ENCODE measurements around the gene TAF4. TPM values are rescaled to one million over a fixed set of nuclear protein-coding genes. Genes with fewer than 3 reads are reported as not detected.

TAF4 gene
- total and polyA plus RNA-seq, 2 of the 13 experiments (the other 11 are each of a cell fraction or from before 2014, with no cell fraction given), result 5.9 to 12.0 TPM

DNA sequence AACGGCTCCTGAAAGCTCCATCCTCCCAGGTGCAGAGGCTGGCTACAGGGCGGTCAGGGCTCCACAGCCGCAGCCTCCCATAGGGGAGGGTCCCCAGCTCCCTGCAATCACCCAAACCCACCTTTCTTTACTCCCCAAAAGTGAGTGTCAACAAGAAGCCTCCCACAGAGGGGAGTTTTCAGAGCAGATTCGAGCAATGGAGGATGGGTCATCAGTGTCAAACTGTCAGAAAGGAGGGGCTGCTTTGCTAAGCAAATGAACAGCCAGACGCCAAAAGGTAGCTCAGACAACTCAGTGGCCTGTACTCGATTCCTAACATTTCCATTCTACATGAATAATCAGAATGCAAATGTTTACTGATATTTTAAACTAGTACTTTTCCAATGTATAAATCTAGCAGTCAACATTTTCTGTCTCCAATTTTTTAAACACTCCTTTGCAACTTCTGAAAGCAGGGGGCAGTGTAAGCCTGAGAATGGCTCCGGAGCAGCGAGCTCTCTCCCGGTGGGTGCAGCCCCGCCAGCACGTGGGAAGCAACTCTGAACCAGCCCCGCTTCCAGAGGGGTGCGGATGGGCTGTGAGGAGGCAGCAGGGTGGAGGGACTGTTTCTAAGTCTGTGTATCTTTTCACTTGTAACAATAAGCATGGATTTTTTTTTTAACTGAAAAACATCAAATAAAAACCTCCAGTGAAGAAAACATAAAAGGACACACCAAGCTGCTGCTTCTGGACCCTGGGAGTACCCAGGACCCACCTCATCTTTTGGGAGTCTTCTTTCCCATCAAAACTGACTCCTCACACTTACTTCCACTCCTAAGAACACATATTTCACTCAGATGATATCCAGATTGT, 54.9 kb downstream of the TAF4 start (continued):
- TF ChIP-seq, protein P1, sequence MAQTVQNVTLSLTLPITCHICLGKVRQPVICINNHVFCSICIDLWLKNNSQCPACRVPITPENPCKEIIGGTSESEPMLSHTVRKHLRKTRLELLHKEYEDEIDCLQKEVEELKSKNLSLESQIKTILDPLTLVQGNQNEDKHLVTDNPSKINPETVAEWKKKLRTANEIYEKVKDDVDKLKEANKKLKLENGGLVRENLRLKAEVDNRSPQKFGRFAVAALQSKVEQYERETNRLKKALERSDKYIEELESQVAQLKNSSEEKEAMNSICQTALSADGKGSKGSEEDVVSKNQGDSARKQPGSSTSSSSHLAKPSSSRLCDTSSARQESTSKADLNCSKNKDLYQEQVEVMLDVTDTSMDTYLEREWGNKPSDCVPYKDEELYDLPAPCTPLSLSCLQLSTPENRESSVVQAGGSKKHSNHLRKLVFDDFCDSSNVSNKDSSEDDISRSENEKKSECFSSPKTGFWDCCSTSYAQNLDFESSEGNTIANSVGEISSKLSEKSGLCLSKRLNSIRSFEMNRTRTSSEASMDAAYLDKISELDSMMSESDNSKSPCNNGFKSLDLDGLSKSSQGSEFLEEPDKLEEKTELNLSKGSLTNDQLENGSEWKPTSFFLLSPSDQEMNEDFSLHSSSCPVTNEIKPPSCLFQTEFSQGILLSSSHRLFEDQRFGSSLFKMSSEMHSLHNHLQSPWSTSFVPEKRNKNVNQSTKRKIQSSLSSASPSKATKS (CRISPR knock-in tag; IDR thresholded peaks at IDR 0.05), result 0 out of 2 replicates have a peak, but pooled peaks have one; percentile 34
- TF ChIP-seq PITX1 (CRISPR knock-in tag; IDR thresholded peaks at IDR 0.05) (0 out of 2 replicates have a peak, but pooled peaks have one; percentile 29), KMT2B (CRISPR knock-in tag; IDR thresholded peaks at IDR 0.05) (no peak), ZNF879 (CRISPR knock-in tag; IDR thresholded peaks at IDR 0.05) (no peak), POLR2AphosphoS2 (IDR thresholded peaks at IDR 0.05; ENCODE audit: low read depth, low read length) (no peak), NCOA1 (CRISPR knock-in tag; IDR thresholded peaks at IDR 0.05) (no peak), HNF4A (CRISPR knock-in tag; IDR thresholded peaks at IDR 0.05) (0 out of 2 replicates have a peak, but pooled peaks have one; percentile 16), CHCHD3 (CRISPR knock-in tag; IDR thresholded peaks at IDR 0.05) (no peak), SOX6 (IDR thresholded peaks at IDR 0.05) (no peak), SOX6 (CRISPR knock-in tag; IDR thresholded peaks at IDR 0.05) (0 out of 2 replicates have a peak, but pooled peaks have one; percentile 24), ZNF775 (CRISPR knock-in tag; IDR thresholded peaks at IDR 0.05; ENCODE audit: borderline replicate concordance) (no peak), GATAD1 (CRISPR knock-in tag; IDR thresholded peaks at IDR 0.05) (0 out of 2 replicates have a peak, but pooled peaks have one; percentile 28), ZFP1 (CRISPR knock-in tag; IDR thresholded peaks at IDR 0.05) (no peak), DMAP1 (CRISPR knock-in tag; IDR thresholded peaks at IDR 0.05) (no peak; the same call in 1 of the 2 replicates), TP53 (CRISPR knock-in tag; conservative IDR thresholded peaks at IDR 0.05) (0 out of 2 replicates have a peak, but pooled peaks have one; percentile 47), SIN3B (IDR thresholded peaks at IDR 0.05; ENCODE audit: low read length) (peak; percentile 41; the same call in 1 of the 2 replicates)
- TF ChIP-seq, protein P2, sequence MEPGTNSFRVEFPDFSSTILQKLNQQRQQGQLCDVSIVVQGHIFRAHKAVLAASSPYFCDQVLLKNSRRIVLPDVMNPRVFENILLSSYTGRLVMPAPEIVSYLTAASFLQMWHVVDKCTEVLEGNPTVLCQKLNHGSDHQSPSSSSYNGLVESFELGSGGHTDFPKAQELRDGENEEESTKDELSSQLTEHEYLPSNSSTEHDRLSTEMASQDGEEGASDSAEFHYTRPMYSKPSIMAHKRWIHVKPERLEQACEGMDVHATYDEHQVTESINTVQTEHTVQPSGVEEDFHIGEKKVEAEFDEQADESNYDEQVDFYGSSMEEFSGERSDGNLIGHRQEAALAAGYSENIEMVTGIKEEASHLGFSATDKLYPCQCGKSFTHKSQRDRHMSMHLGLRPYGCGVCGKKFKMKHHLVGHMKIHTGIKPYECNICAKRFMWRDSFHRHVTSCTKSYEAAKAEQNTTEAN (CRISPR knock-in tag; conservative IDR thresholded peaks at IDR 0.05), result 0 out of 2 replicates have a peak, but pooled peaks have one; percentile 40
- TF ChIP-seq, protein P3, sequence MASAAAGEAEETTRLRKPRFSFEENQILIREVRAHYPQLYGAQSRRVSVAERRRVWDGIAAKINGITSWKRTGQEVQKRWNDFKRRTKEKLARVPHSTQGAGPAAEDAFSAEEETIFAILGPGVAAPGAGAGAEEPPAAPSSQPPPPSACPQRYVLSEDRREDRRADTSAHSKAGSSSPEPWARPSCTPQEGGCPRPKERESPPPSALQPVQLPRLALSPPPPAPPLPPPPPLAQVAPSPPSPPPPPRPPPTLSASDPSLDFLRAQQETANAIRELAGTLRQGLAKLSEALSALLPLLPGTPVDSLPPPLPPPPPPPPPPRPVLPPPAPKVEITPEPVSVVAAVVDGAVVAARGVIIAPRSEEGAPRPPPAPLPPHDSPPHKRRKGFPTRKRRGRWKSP (CRISPR knock-in tag; IDR thresholded peaks at IDR 0.05), result peak; percentile 57; the same call in 1 of the 2 replicates
- TF ChIP-seq, protein P4, sequence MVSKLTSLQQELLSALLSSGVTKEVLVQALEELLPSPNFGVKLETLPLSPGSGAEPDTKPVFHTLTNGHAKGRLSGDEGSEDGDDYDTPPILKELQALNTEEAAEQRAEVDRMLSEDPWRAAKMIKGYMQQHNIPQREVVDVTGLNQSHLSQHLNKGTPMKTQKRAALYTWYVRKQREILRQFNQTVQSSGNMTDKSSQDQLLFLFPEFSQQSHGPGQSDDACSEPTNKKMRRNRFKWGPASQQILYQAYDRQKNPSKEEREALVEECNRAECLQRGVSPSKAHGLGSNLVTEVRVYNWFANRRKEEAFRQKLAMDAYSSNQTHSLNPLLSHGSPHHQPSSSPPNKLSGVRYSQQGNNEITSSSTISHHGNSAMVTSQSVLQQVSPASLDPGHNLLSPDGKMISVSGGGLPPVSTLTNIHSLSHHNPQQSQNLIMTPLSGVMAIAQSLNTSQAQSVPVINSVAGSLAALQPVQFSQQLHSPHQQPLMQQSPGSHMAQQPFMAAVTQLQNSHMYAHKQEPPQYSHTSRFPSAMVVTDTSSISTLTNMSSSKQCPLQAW (CRISPR knock-in tag; IDR thresholded peaks at IDR 0.05), result 0 out of 2 replicates have a peak, but pooled peaks have one; percentile 28
- TF ChIP-seq, protein P5, sequence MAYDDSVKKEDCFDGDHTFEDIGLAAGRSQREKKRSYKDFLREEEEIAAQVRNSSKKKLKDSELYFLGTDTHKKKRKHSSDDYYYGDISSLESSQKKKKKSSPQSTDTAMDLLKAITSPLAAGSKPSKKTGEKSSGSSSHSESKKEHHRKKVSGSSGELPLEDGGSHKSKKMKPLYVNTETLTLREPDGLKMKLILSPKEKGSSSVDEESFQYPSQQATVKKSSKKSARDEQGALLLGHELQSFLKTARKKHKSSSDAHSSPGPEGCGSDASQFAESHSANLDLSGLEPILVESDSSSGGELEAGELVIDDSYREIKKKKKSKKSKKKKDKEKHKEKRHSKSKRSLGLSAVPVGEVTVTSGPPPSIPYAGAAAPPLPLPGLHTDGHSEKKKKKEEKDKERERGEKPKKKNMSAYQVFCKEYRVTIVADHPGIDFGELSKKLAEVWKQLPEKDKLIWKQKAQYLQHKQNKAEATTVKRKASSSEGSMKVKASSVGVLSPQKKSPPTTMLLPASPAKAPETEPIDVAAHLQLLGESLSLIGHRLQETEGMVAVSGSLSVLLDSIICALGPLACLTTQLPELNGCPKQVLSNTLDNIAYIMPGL (CRISPR knock-in tag; IDR thresholded peaks at IDR 0.05; ENCODE audit: borderline replicate concordance in 1 of 2, low read depth in 1 of 2), result peak in 1 of 2 experiments; percentile 54; a peak in 2 of 4 replicates

Data from HepG2 (cell line).